GM04504 (cell line): ENCODE data around the gene CHD2.
A peak's percentile ranks its signal among the peaks of the same experiment; 100 is the strongest.

Experiments
- DNase-seq: peaks from one replicate; pipeline ENCODE4 v3.0.0-alpha.2; 2012; ENCODE audit warnings: low read depth

The CHD2 gene

DNA sequence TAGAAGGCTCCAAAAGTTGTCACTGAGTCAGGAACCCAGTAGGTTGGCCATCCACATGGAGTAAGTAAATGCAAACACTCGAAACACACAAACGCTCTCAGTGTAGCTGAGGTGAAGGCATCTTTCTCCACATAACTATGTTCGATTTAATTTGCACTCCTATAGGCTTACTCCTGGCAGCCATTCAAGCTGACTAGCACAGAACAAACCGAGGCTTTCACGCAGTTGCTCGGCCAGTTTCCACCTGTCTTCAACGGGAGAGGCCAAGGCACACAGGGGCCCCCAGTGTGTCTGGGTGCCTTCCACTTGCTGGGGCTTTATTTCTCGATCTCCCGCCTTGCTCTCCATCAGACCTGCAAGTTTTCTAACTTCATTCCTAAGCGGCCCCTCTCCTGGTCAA lies 170.0 kb downstream of the CHD2 start:
- DNase-seq = no peak

DNA sequence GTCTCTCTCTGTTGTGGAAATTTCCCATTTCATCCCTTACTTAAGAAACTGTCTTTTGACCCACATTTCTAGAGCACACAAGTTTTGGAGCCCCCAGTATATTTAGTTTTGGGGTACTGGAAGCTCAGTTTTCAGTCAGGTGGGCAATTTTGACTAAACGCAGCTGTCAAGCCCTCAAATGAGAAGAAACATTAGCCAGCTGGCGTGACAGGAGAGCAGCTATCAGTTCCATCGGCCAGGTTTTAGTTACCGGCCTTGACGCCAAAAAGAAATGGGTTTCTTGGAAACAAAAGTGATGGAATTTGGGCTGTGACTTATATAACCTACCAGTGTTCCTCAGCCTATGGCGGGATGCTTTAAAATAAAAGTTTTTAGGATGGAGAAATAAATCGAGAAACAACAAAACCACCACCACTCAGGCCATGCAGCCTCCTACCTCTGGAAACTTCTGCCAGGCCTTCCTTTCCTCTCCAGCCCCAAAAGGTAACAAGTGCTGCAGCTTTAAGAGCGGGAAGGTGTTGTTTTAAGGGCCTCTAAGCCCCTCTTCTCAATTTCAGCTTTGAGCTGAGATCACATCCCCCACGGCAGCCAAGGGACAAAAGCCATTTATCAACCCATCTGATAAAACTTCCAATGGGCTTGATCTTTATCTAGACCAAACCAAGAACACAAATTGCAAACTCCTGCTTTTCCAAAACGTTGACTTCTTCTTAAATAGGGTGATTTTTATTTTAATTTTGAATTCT lies 170.6 kb downstream of the CHD2 start:
- DNase-seq = no peak

DNA sequence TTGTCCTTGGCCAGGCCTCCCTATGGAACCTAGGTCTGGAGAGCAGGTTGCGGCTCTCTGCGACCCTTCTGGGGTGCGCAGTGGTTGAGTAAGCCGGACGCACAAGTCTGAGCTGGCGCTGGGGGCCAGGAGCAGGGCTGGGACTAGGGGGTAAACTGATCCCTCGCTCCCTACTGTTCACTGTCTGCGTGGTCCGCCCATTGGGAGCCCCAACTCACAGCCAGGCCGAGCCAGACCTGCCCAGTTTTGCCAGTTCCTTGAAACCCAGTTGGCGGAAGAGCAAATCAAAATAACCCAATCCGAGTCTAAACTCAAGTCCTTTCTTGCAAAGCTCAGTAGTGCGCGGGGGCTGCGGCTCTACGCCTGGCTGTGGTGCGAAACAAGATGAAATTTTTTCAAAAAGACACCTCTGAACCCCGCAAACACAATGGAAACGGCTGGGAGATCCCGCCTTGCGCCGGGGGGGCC lies 171.4 kb downstream of the CHD2 start:
- DNase-seq = no peak

DNA sequence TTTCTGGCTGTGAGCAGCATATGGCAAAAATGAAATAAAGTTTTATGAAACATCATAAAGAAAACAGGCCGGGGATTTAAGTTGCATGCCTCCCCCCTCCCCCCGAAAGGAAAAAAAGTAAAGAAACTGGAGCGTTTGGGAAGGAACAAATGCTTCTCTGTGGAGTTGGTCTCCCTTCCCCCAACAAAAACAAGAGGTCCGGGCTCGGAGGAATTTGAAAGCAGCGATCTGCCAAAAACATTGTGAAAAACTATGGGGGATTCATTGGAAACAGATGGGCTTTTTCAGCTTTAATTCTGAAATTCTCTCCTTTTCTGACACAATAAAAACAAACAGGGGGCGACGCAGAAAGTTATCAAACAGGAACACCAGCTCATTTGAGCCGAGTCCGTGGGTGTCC lies 171.9 kb downstream of the CHD2 start:
- no peak for DNase-seq

DNA sequence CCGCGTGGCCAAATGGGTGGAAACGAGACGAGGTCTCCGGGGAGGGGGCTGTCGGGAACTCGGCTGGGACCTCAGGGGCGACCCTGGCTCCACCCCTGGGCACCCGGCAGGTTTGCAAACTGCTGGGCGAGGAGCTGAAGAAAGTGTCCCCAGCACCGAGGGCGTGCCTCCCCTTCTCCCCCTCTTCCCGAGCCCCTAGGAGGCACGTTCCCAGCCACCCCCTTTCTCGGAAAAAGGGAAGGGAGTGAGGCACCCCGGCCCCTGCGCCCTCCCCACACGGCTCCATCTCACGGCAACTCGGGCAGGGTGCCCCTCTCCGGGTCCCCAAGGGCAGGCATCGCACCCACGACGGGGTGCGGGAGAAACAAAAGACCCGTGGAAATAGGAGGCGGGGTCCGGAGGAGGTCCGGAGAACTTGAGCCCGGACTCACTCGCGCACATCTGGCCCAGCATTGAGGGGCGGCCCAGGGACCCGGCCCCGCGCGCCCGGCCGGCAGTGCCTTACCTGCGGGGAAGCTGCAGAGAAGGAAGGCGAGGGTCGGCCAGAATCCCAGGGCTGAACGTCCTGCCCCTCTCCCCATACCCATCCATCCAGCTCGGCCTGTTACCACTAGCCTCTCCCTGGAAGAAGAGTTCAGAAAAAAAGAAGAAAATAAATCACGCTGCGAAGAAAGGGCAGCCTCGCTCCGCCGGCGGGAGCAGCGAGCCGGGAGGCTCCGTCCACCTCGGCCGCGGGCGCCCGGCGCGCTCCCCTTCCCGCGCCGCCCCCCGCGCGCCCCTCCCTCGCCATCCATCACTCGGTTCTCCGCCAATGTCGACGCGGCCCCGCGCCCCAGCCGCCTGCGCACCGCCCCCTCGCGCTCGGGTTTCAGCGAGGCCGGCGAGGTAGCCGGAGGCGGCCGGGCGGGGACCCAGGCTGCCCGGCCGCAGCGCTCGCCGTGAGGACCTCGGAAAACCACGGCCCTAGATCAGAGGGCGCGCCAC lies 172.6 kb downstream of the CHD2 start:
- peak; percentile 20 for DNase-seq

DNA sequence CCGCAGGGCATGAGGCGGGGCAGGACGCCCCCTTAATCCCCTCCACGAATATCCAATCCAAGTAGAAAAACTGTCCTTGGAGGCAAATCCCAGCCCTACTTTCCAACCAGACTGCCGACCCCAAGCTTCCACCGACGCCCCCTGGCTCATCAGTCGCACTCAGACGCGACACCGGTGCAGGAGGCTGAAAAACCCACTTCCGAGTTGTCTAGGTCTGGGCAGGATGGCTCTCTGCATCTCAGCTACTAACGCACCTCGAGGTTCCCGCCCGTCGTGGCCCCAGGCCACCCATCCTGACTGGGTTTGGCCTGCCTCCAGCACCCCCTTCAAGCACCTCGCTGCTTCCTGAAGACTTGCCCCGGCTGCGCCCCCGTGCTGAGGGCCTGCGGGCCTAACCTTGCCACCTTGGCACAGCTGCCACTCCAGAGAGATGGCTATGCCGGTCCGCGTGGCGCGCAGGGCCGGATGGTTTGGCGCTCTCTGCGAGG lies 173.4 kb downstream of the CHD2 start:
- DNase-seq = no peak

DNA sequence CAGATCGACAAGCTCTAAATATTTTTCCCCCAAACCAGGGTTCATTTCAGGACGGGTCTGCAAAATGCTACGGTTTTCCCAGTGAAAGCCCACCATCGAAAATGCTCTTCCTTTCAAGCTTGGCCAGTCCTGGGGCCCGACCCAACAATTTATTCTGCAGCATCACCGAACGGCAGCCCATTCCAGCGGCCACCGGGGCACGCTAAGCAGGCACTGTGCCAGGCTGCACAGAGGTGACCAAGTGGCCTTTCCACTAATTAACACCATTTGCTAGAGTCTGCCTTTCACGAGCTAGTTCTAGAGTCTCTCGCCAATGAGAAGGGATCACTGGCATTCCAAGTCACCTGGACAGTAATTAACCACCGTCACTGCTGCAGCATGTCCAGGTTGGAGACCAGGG lies 174.5 kb downstream of the CHD2 start:
- no peak for DNase-seq

DNA sequence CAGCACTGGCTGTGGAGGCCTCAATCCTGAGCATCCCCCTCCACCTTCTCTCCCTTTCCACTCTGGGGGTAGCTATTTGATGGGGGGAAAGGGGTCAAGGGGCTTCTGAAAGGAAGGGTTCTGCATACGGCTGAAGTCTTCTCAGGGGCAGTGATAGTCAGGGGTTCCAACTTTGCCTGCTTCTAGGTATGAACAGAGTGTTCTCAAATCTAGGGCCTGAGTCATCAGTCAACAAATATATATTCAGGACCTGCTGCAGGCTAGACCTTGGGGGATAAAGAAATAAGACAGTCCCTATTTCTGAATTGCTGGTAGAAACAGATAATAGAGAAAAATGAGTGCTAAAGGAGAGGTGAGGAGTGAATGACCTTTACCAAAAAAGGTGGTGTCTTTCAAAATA lies 176.1 kb downstream of the CHD2 start:
- DNase-seq = no peak

DNA sequence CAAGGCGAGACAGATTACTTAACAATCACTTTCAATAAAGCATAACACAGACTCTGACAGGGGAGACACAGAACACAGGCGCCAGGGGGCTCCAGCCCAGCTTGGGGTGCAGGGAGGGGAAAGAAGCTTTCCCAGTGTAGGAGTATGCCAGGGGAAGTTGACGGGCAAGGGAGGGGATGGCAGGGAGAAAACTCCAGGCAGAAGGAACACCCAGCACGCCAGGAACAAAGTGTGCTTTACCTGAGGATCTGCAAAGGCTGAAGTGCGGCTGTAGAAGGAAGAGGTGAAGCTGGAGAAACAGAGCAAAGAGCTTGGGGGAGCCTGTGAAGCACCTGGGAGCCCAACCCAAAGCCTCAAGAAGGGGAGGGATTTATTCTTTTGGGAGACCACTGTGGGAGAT lies 176.8 kb downstream of the CHD2 start:
- DNase-seq = no peak
